Mucosa of rectum (tissue), 2 donors: ENCODE results near the gene OPTN.
A peak's percentile ranks its signal among the peaks of the same experiment; 100 is the strongest.
"Not testable (repeated sequence)": the region's sequence is repeated elsewhere in the genome, so short reads cannot be mapped to it uniquely, and the experiment has no call there.

Experiments used
- H3K27ac ChIP-seq, 2 donors: one replicate each; pipeline ENCODE4 v1.7.0; 2013; ENCODE audit warnings: inconsistent platforms in 2 of 2, low read depth in 2 of 2, low read length in 2 of 2
- H3K27me3 ChIP-seq, 2 donors: one replicate each; pipeline ENCODE4 v1.7.0; 2013; ENCODE audit warnings: low read length in 2 of 2; ENCODE audit not compliant: control insufficient read depth in 2 of 2, insufficient read depth in 2 of 2
- H3K36me3 ChIP-seq, 2 donors: one replicate each; pipeline ENCODE4 v1.7.0; 2013; ENCODE audit warnings: low read length in 2 of 2; ENCODE audit not compliant: control insufficient read depth in 2 of 2, insufficient read depth in 2 of 2
- H3K4me1 ChIP-seq, 2 donors: one replicate each; pipeline ENCODE4 v1.7.0; 2013; ENCODE audit warnings: low read length in 2 of 2, mild to moderate bottlenecking in 1 of 2; ENCODE audit not compliant: control insufficient read depth in 2 of 2, insufficient read depth in 2 of 2
- H3K4me3 ChIP-seq, 2 donors: one replicate each; pipeline ENCODE4 v1.7.0; 2013; ENCODE audit warnings: low read length in 2 of 2
- H3K9ac ChIP-seq, 2 donors: one replicate each; pipeline ENCODE4 v1.7.0; 2013; ENCODE audit warnings: low read length in 2 of 2, low read depth in 1 of 2, mild to moderate bottlenecking in 1 of 2
- H3K9me3 ChIP-seq, 2 donors: one replicate each; pipeline ENCODE4 v1.7.0; 2013; ENCODE audit warnings: low read length in 2 of 2; ENCODE audit not compliant: control insufficient read depth in 2 of 2
- donor health status: healthy.
- donor health status: Normal muscosa, but diverticular disease.

OPTN gene

GRCh38 chr10:13099666-13100348 lies at the start of gene OPTN:
TSS of gene OPTN (plus strand) at chr10:13100163. CDS start at chr10:13109123, 8,960 bp downstream.
- no peaks in the 10 kb centered on the region for H3K27me3 ChIP-seq
- peak within 1 kb of the TSS; percentile 79 to 97 for H3K4me3 ChIP-seq
- H3K9ac ChIP-seq = peak within 1 kb of the TSS; percentile 85 to 89
- no peaks in the 10 kb centered on the region for H3K9me3 ChIP-seq
- H3K36me3 ChIP-seq = no peaks in the 10 kb centered on the region
- peaks cover 2 to 16% of the 10 kb centered on the region in 2 donors for H3K4me1 ChIP-seq
- H3K27ac ChIP-seq = peak within 1 kb of the TSS; percentile 96 to 99

GRCh38 chr10:13051126-13051694 lies 48.8 kb upstream of the OPTN start:
- H3K9ac ChIP-seq = no peak overlapping the region
- H3K4me1 ChIP-seq = no peaks in the 10 kb centered on the region
- H3K9me3 ChIP-seq = no peaks in the 10 kb centered on the region
- no peaks in the 10 kb centered on the region for H3K27me3 ChIP-seq
- H3K27ac ChIP-seq = no peak overlapping the region
- no peaks in the 10 kb centered on the region for H3K36me3 ChIP-seq
- no peak overlapping the region for H3K4me3 ChIP-seq

- not testable (repeated sequence) for H3K9me3 ChIP-seq, H3K4me1 ChIP-seq, H3K9ac ChIP-seq, H3K4me3 ChIP-seq, H3K36me3 ChIP-seq, H3K27me3 ChIP-seq, H3K27ac ChIP-seq
Measured at GRCh38 chr10:13053208-13053607, 46.8 kb upstream of the OPTN start.

- Histone ChIP-seq H3K27me3 (no peaks in the 10 kb centered on the region), H3K4me1 (no peaks in the 10 kb centered on the region), H3K9me3 (no peaks in the 10 kb centered on the region), H3K9ac (no peak overlapping the region), H3K36me3 (no peaks in the 10 kb centered on the region), H3K27ac (no peak overlapping the region), H3K4me3 (no peak overlapping the region)
Measured at GRCh38 chr10:13053794-13054462, 46.0 kb upstream of the OPTN start.

GRCh38 chr10:13054844-13055243 lies 45.1 kb upstream of the OPTN start:
- H3K4me1 ChIP-seq = no peaks in the 10 kb centered on the region
- H3K27ac ChIP-seq = no peak overlapping the region
- no peaks in the 10 kb centered on the region for H3K27me3 ChIP-seq
- H3K4me3 ChIP-seq = no peak overlapping the region
- no peaks in the 10 kb centered on the region for H3K9me3 ChIP-seq
- no peaks in the 10 kb centered on the region for H3K36me3 ChIP-seq
- H3K9ac ChIP-seq = no peak overlapping the region

- Histone ChIP-seq H3K4me1 (no peaks in the 10 kb centered on the region), H3K27me3 (no peaks in the 10 kb centered on the region), H3K36me3 (no peaks in the 10 kb centered on the region), H3K9me3 (no peaks in the 10 kb centered on the region), H3K4me3 (no peak overlapping the region), H3K27ac (no peak overlapping the region), H3K9ac (no peak overlapping the region)
Measured at GRCh38 chr10:13056456-13057077, 43.4 kb upstream of the OPTN start.

GRCh38 chr10:13062803-13063202 lies 37.2 kb upstream of the OPTN start:
- no peaks in the 10 kb centered on the region for H3K36me3 ChIP-seq
- H3K9ac ChIP-seq = no peak overlapping the region
- no peaks in the 10 kb centered on the region for H3K4me1 ChIP-seq
- H3K27ac ChIP-seq = no peak overlapping the region
- no peaks in the 10 kb centered on the region for H3K27me3 ChIP-seq
- no peaks in the 10 kb centered on the region for H3K9me3 ChIP-seq
- no peak overlapping the region for H3K4me3 ChIP-seq

- no peaks in the 10 kb centered on the region for H3K9me3 ChIP-seq
- no peak overlapping the region for H3K27ac ChIP-seq
- no peaks in the 10 kb centered on the region for H3K36me3 ChIP-seq
- no peaks in the 10 kb centered on the region for H3K4me1 ChIP-seq
- H3K9ac ChIP-seq = no peak overlapping the region
- no peaks in the 10 kb centered on the region for H3K27me3 ChIP-seq
- no peak overlapping the region for H3K4me3 ChIP-seq
Measured at GRCh38 chr10:13066527-13066926, 33.4 kb upstream of the OPTN start.

GRCh38 chr10:13067431-13067830 lies 32.5 kb upstream of the OPTN start:
- Histone ChIP-seq H3K27ac (no peak overlapping the region), H3K4me3 (no peak overlapping the region), H3K9me3 (no peaks in the 10 kb centered on the region), H3K9ac (no peak overlapping the region), H3K4me1 (no peaks in the 10 kb centered on the region), H3K27me3 (no peaks in the 10 kb centered on the region), H3K36me3 (no peaks in the 10 kb centered on the region)

GRCh38 chr10:13068071-13068470 lies 31.9 kb upstream of the OPTN start:
- H3K4me3 ChIP-seq = no peak overlapping the region
- H3K9me3 ChIP-seq = no peaks in the 10 kb centered on the region
- no peaks in the 10 kb centered on the region for H3K36me3 ChIP-seq
- no peaks in the 10 kb centered on the region for H3K4me1 ChIP-seq
- no peak overlapping the region for H3K27ac ChIP-seq
- H3K9ac ChIP-seq = no peak overlapping the region
- no peaks in the 10 kb centered on the region for H3K27me3 ChIP-seq
